ENCODE data around the gene PPP3R1.
A peak's percentile ranks its signal among the peaks of the same experiment; 100 is the strongest.

The PPP3R1 gene

GRCh38 chr2:68252400-68253218 lies at the start of gene PPP3R1:
Gene PPP3R1 (minus strand): TSS chr2:68252532. CDS start chr2:68252127, 405 bp downstream.
- peak; percentile 75 for DNase-seq

- DNase-seq, result no peak
Observed at GRCh38 chr2:68295516-68295915, 43.2 kb upstream of the PPP3R1 start.

- no peak for DNase-seq
Observed at GRCh38 chr2:68294913-68295312, 42.6 kb upstream of the PPP3R1 start.

- DNase-seq, result no peak
Observed at GRCh38 chr2:68294187-68294586, 41.9 kb upstream of the PPP3R1 start.

GRCh38 chr2:68293755-68294154 lies 41.4 kb upstream of the PPP3R1 start:
- DNase-seq, result no peak

- no peak for DNase-seq
Observed at GRCh38 chr2:68293024-68293423, 40.7 kb upstream of the PPP3R1 start.

- DNase-seq, result peak; percentile 22
Observed at GRCh38 chr2:68292108-68292710, 39.9 kb upstream of the PPP3R1 start.

GRCh38 chr2:68291314-68291713 lies 39.0 kb upstream of the PPP3R1 start:
- no peak for DNase-seq

- no peak for DNase-seq
Observed at GRCh38 chr2:68290901-68291300, 38.6 kb upstream of the PPP3R1 start.

- DNase-seq, result no peak
Observed at GRCh38 chr2:68287580-68288441, 35.5 kb upstream of the PPP3R1 start.

GRCh38 chr2:68284896-68285295 lies 32.6 kb upstream of the PPP3R1 start:
- DNase-seq, result peak; percentile 66

- DNase-seq, result no peak
Observed at GRCh38 chr2:68283419-68283812, 31.1 kb upstream of the PPP3R1 start.

- DNase-seq, result peak; percentile 14
Observed at GRCh38 chr2:68282811-68283418, 30.6 kb upstream of the PPP3R1 start.

GRCh38 chr2:68280796-68281195 lies 28.5 kb upstream of the PPP3R1 start:
- DNase-seq, result no peak

- no peak for DNase-seq
Observed at GRCh38 chr2:68280348-68280747, 28.0 kb upstream of the PPP3R1 start.

GRCh38 chr2:68279691-68280090 lies 27.4 kb upstream of the PPP3R1 start:
- DNase-seq, result no peak

GRCh38 chr2:68278169-68278568 lies 25.8 kb upstream of the PPP3R1 start:
- DNase-seq, result no peak

- DNase-seq, result no peak
Observed at GRCh38 chr2:68274022-68274421, 21.7 kb upstream of the PPP3R1 start.

GRCh38 chr2:68272246-68272994 lies 20.1 kb upstream of the PPP3R1 start:
- DNase-seq, result no peak

GRCh38 chr2:68266655-68267054 lies 14.3 kb upstream of the PPP3R1 start:
- DNase-seq, result no peak

- DNase-seq, result no peak
Observed at GRCh38 chr2:68263632-68264031, 11.3 kb upstream of the PPP3R1 start.

GRCh38 chr2:68258851-68259250 lies 6.5 kb upstream of the PPP3R1 start:
- DNase-seq, result no peak
